GM18951 (cell line): ENCODE data around the gene PDLIM1.
A peak's percentile ranks its signal among the peaks of the same experiment; 100 is the strongest.

Experiments
- POLR2A ChIP-seq: IDR thresholded peaks from 4 replicates; pipeline ENCODE4 v1.6.1; 2011; ENCODE audit warnings: mild to moderate bottlenecking; ENCODE audit not compliant: insufficient read length, insufficient read depth; ENCODE audit errors: extremely low read depth
- in situ Hi-C: fragments of 300-500 bp; cut with MboI; formaldehyde crosslinking; loops from one replicate; pipeline ENCODE4 v1.12.0; 2022; ENCODE audit warnings: low sequenced_read_pairs, mixed read lengths, inconsistent platforms; ENCODE audit not compliant: unreplicated experiment

PDLIM1 gene

DNA sequence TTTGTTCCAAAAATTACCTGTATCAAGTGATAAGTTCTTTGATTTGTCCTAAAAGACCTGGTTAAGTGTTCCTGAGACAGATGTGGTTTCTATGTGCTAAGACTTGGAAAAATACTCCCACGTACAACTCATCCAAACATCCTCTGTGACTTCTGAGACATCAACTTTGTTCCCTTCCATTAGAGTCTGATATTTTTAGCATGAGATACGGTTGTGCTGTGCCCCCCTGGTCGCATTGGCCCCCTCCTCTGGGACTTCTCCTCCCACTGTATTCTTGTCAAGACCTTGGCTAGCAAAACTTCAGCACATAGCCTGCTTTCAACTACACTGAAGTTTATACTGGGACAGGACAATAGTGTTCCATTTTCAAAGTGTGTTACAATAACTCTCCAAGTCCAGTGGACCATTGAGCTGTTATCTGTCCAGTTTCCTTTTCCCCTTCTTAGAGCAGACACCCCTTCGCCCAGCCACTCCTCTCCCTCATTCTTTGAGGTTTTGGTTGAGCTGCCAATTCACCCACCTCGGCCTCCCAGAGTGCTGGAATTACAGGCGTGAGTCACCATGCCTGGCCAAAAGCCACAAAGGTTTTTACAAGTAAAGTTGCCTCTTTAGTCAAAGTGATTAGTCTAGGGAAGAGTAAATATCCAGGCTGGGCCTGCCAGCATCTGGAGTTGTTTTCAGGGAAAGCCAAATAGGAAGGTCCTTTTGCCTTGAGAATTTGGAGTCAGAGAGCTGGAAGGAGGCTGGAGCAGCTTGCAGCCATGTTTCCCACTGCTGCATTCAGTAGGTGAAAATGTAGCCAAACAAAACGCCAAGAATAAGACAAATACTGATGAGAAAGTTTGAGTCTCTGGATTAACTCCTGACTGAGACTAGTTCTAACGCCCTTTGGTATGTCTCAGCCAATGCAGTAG, 17.8 kb upstream of the PDLIM1 start:
- no peak for TF ChIP-seq POLR2A
- in situ Hi-C loops, result no loop called here

DNA sequence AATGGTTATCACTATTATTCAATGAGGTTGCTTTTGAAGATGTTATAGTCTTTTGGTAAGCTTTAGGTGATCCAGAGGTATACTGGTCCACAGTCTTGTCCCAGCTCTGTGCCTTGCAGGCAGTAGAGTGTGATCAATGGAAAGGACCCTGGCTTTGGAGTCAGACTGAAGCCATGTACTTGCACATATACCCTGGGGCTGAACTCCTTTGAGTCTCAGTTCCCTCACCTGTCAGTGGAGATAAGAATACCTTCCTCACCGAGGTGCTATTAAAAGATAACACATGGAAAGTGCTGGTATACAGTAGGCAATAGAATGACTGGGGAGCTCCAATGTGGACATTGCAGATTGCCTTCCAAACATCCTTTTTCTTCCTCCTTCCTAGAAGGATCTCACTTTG, 16.0 kb upstream of the PDLIM1 start:
- in situ Hi-C loops, result no loop called here
- no peak for TF ChIP-seq POLR2A

DNA sequence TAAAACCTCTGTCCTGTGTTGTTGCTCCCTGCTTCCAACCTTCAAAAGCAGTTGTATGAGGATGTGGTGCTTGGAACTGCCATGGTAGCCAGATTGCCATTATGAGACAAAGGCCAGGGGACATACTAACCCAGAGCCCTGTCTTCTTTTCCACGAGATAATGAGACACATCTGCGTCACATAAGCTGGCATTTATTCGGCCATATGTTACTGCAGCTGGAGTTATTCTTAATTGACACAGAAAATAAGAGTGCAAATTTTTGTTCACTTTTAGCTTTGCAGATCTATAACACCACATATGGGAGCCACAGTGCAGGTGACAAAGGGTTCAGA, 15.5 kb upstream of the PDLIM1 start:
- in situ Hi-C loops, result no loop called here
- no peak for TF ChIP-seq POLR2A

DNA sequence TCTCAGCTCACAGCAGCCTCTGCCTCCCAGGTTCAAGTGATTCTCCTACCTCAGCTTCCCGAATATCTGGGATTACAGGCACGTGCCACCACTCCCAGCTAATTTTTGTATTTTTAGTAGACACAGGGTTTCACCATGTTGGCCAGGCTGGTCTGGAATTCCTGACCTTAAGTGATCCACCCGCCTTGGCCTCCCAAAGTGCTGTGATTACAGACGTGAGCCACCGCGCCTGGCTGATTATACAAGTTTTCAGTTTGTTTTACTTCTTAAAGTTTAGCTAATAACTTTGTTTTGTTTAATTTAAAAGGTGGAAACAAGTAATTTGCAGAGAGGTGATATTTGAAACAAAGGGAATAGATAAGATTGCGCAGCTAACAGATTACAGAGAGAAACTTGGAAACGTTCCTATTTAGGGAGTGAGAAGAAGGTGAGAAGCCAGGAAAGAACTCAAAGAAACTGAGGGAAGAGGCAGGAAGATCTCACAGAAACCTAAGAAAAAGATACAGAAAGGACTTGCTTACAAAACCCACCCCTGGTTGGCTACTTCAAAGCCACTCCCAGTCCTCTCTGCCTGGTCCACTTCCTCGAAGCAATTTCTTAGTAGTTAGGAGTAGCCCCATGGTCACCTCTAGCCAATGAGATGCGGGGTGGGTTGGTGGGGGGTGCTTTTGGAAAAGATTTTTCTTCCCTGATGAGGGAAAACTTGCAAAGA, 15.0 kb upstream of the PDLIM1 start:
- in situ Hi-C loops, result no loop called here
- no peak for TF ChIP-seq POLR2A

DNA sequence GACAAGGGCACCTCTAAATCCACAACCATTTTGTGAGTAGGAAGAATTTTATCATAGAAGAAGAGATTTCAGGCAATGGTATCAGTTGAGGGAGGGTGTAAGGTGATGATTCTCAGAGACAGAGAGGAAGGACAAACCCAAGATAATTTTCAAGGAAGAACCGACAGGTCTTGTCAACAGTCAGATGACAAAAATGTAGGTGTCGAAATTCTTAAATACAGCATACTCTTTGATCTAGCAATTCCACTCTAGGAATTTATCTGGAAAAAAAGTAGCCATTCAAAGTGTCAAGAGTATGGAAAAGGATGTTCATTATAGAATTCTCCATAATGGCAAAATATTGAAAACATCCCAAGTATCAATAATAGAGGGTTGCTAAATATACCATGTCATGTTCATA, 14.2 kb upstream of the PDLIM1 start:
- in situ Hi-C loops, result no loop called here
- no peak for TF ChIP-seq POLR2A

DNA sequence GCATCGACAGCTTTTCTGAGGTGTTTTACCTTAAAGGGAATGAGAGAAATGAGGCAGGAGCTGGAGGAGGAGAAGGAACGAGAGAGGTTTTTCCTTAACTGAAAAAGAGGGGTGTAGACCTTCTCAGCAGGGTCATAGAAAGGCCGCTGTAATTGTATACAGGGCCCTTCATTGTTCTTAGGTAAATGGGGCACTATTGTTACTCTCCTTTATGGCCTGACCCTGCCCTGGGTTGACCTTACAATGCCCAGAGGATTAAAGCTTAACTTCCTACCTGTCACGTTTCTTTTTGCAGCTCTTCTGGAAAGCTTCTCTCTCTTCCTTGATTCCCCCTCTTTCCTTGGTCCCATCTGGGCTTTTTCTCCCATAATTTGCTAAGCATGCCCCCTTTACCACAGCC, 13.7 kb upstream of the PDLIM1 start:
- TF ChIP-seq POLR2A, result no peak
- in situ Hi-C loops, result no loop called here

DNA sequence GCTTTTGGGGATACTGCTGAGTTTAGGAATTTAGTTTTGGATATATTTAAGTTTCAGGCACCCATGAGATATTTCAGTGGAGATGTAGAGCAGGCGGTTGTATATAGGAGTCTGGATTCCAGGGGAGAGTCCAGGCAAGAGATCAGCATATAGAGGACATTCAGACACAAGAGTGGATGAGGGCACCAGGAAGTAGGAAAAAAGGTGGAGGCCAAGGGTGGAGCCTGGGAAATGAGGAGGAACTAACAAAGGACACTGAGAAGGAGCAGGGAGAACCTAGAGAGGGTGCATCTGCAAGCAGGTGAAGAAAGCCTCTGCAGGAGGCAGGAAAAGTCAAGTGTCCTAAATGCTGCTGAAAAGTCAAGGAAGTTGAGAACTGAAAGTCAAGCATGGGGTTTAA, 13.1 kb upstream of the PDLIM1 start:
- no peak for TF ChIP-seq POLR2A
- in situ Hi-C loops, result no loop called here

DNA sequence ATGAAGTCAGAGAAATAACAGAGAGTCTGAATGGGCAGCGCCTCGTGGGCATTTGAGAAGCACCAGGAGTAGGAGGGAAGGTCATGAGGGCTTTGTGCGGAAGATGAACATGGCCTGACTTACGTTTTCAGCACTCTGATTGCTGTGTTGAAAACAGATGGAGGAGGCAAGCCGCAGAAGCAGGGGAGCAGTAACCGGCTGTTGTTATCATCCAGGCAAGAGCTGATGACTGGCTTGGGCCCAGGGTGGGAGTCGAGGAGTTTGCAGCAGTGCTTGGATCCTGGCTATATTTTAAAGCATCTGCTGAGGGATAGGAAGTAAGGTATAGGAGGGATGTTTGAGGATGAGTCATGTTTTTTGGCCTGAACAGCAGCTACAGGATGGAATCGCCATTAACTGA, 12.7 kb upstream of the PDLIM1 start:
- in situ Hi-C loops, result no loop called here
- no peak for TF ChIP-seq POLR2A

DNA sequence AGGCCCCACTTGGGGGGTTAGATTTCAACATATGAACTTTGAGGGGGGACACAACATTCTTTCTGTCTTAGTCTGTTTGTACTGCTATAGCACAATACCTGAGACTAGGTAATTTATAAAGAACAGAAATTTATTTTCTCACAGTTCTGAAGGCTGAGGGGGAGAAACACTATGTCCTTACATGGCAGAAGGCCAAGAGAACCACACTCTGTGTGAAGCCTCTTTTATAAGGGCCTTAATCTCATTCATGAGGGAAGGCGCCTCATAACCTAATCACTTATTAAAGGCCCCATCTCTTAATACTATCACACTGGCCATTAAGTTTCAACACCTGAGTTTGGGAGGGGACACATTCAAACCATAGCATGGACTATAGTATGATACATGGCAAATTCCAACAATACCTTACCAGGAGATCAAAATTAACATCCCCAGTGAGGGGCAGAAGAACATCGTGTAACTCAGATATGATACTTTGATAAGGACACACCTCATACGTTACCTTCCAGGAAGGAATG, 9.3 kb upstream of the PDLIM1 start:
- in situ Hi-C loops, result no loop called here
- TF ChIP-seq POLR2A, result no peak

GRCh38 chr10:95297402-95297801, 6.6 kb upstream of the PDLIM1 start:
- in situ Hi-C loops, result no loop called here
- no peak for TF ChIP-seq POLR2A

- no peak for TF ChIP-seq POLR2A
- in situ Hi-C loops, result no loop called here
These were observed 6.0 kb upstream of the PDLIM1 start for GRCh38 chr10:95296764-95297163.

GRCh38 chr10:95295031-95295755, 4.4 kb upstream of the PDLIM1 start:
- in situ Hi-C loops, result no loop called here
- peak; percentile 81 for TF ChIP-seq POLR2A

DNA sequence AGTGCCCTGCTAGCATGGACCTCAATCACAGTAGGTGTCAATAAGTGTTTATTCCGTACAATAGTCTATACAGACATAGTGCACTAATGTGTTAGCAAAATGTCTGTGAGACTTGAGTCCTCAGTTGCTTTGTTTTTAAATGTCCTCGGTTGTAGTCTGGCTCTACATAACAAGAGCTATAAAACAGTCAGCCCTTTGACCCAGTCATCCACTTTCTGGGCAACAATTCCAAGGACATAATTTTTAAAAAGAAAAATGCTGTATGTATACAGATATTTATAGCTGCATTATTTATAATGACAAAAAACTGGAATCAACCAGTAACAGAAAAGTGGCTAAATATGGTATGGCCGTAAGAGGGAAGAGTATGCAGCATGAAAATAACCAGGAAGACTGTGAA, 2.8 kb upstream of the PDLIM1 start:
- in situ Hi-C loops, result no loop called here

More for the DNA sequence above, 2.8 kb upstream of the PDLIM1 start:
- no peak for TF ChIP-seq POLR2A
